HG02571 (cell line): Measurements from ENCODE around the gene TRIM72.
"Not testable (repeated sequence)": the region's sequence is repeated elsewhere in the genome, so short reads cannot be mapped to it uniquely, and the experiment has no call there.

Experiments
- ATAC-seq: cut with Tn5 transposase; IDR thresholded peaks from one replicate; pipeline ENCODE4 v1.9.1; 2021; ENCODE audit warnings: mild to moderate bottlenecking, moderate library complexity; ENCODE audit not compliant: unreplicated experiment

TRIM72 gene

GRCh38 chr16:31250782-31251384 is 37.0 kb downstream of the TRIM72 start:
- no peak for ATAC-seq

DNA sequence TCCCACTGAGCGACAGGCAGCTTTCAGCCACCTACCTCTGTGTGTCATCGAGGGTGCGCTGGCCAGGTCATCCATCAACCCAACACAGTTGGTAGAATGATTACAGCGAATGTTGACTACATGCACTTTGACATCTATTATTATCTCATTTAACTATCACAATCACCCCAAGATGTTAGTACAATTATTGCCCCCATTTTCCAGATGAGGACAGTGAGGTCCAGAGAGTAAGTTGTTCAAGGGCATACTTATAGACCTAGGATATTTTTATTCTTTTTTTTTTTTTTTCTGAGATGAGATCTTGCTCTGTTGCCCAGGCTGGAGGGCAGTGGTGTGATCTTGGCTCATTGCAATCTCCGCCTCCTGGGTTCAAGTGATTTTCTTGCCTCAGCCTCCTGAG is 37.5 kb downstream of the TRIM72 start:
- no peak for ATAC-seq

- no peak for ATAC-seq
Observed at GRCh38 chr16:31253642-31254045, 39.7 kb downstream of the TRIM72 start.

GRCh38 chr16:31256466-31256865 is 42.5 kb downstream of the TRIM72 start:
- ATAC-seq = no peak

DNA sequence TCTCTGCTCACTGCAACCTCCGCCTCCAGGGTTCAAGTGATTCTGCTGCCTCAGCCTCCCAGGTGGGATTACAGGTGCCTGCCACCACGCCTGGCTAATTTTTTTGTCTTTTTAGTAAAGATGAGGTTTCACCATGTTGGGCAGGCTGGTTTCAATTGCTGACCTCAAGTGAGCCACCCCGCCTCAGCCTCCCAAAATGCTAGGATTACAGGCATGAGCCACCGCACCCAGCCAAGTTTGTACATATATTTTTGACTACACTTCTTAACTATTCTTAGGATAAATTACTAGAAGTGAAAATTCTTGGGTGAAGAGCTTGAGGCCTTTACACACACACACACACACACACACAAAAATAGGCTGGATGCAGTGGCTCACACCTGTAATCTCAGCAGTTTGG is 44.4 kb downstream of the TRIM72 start:
- no peak for ATAC-seq

DNA sequence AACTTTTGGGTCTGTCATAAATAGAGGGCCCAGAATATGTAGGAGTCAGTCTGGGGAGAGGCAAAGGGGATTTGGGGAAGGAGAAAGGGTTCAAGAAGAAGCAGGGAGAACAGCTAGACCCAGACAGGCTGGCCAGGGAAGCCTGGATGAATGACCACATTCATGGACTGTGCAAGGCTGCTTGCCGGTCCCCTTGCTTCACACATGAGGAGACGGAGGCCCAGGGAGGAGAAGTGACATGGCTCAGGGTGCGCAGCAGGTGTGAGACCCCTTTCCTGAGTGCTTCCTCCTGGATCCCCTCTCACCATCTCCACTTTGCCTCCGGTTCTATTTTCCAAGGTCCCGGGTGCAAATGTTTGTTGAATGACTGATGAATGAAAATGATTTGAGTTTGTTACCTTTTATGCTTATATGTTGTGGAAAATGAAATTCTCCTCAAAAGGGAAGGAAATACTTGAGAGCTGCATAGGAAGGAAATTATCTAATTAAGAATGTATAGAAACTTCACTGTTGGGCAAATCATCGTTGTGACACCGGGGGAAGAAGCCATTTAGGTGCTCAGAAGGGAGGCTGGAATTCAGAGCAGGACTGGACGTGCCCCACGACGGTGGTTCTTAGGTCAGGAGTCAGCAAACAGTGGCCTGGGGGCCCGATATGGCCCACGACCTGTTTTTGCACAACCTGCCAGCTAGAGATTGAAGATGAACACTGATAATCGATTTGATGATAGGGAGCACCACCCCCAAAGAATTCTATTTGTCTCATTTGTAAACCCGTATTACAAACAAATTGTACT is 46.4 kb downstream of the TRIM72 start:
- ATAC-seq = no peak

GRCh38 chr16:31262084-31262483 is 48.2 kb downstream of the TRIM72 start:
- no peak for ATAC-seq

DNA sequence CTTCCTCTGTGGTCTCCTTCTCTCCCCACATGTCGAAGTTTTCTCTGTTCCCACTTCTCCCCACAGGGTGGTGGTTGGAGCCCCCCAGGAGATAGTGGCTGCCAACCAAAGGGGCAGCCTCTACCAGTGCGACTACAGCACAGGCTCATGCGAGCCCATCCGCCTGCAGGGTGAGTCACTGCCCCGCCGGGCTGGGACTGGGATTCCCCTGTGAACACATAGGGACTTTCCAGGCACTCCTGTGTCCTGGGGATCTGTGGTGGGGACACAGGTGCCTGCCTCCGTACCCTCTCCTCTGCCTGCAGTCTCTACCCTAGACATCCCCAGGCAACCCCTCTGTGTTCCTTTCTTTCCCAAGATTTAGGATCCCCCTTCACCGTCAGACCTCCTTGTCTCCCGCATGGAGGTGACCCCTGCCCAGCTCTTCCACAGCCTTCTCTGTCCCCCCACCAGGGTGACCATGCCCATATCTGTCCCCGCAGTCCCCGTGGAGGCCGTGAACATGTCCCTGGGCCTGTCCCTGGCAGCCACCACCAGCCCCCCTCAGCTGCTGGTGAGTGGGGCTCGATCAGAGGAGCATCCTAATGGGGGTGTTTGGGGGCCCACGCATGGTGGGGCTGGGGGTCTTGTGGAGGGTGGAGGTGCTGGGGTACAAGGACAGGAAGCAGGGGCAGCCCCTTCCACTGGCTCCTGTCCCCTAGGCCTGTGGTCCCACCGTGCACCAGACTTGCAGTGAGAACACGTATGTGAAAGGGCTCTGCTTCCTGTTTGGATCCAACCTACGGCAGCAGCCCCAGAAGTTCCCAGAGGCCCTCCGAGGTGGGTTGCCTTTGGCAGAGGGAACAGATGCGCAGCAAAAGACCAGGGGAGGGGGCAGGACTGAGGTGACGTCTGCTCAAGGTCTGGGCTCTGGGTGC is 51.7 kb downstream of the TRIM72 start:
- ATAC-seq = peak; percentile 87

- ATAC-seq = no peak
Observed at GRCh38 chr16:31267332-31268032, 53.6 kb downstream of the TRIM72 start.

GRCh38 chr16:31268033-31268365 is 54.1 kb downstream of the TRIM72 start:
- ATAC-seq = no peak

- no peak for ATAC-seq
Observed at GRCh38 chr16:31268891-31269290, 55.0 kb downstream of the TRIM72 start.

DNA sequence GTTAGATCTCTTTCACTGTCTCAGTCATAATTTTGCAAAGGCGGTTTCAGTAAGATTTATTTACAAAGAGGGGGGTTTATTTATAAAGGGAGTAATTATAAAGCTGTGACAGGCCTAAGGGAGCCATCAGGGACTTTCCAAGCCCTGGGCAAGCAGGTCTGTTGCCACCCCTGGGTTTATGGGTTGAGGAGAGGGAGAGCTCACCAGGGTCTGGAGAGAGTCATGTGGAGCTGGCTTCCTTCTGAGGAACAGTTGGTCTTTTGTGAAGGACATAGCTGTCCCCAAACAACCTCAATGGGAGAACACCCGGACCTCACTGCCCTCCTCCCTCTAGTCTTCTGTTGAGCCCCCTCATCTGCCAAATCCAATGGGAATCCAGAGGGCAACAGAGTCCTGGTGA is 55.6 kb downstream of the TRIM72 start:
- no peak for ATAC-seq

GRCh38 chr16:31269973-31270372 is 56.1 kb downstream of the TRIM72 start:
- ATAC-seq = not testable (repeated sequence)

DNA sequence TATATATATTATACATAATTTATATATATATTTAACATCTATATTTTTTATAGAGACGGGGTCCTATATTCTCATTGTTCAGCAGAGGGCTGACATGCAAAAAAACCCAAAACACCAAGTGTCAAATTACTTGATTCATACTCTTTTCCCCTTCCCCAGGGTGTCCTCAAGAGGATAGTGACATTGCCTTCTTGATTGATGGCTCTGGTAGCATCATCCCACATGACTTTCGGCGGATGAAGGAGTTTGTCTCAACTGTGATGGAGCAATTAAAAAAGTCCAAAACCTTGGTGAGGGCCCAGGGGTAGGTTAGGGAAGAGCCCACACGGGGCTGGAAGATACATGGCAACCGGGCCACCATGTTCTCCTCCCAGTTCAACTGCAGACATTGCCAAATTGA is 56.9 kb downstream of the TRIM72 start:
- no peak for ATAC-seq

DNA sequence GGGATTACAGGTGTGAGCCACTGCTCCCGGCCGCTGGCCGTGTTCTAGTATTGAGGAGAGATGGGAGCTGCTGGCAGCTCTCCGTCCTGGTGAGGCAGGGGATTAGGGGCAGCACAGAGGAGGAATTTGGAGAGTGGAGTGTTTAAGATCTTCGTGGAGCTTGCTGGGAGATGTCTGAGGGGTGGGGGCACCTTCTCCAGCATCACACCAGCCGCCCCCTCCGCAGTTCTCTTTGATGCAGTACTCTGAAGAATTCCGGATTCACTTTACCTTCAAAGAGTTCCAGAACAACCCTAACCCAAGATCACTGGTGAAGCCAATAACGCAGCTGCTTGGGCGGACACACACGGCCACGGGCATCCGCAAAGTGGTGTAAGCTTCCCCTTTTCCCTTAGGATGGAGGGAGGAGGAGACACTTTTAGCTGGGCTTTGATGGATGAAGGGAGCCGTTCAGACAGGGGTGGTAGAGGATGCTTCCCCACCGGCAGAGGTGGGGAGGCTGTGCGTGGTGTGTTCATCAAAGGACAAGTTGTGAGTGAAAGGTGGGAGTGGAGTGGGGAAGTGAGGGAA is 57.8 kb downstream of the TRIM72 start:
- no peak for ATAC-seq

GRCh38 chr16:31273187-31273586 is 59.3 kb downstream of the TRIM72 start:
- no peak for ATAC-seq

GRCh38 chr16:31273676-31274075 is 59.8 kb downstream of the TRIM72 start:
- ATAC-seq = no peak

- ATAC-seq = no peak
Observed at GRCh38 chr16:31274831-31275816, 61.2 kb downstream of the TRIM72 start.

DNA sequence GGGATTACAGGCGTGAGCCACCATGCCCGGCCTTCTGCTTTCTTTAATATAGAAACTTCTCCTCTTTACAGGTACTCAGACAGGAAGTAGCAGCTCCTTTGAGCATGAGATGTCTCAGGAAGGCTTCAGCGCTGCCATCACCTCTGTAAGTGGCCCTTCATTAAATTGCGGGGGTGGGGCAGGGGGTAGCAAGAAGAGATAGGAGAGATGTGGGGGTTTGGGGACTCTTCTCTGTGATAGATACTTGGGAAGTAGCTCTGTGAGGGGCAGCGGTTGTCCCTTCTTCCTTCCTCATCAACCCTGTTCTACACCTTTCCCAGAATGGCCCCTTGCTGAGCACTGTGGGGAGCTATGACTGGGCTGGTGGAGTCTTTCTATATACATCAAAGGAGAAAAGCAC is 62.7 kb downstream of the TRIM72 start:
- no peak for ATAC-seq
